T-helper 1 cell treated with Interleukin-12 subunit alpha and Interleukin-12 subunit beta and Interleukin-4 antibody, amounts not matched to agents 30 μg/mL and 1 μg/mL, for 36 hours (primary cell): ENCODE measurements around the gene TSPAN12.
"Not testable (repeated sequence)": the region's sequence is repeated elsewhere in the genome, so short reads cannot be mapped to it uniquely, and the experiment has no call there.

Experiments used
- H3K27ac Mint-ChIP-seq: one replicate; pipeline ENCODE4 v1.8.0; 2021; ENCODE audit warnings: mild to moderate bottlenecking, mixed read lengths
- H3K27me3 Mint-ChIP-seq: one replicate; pipeline ENCODE4 v1.8.0; 2021; ENCODE audit warnings: low read depth, mixed read lengths
- H3K36me3 Mint-ChIP-seq: one replicate; pipeline ENCODE4 v1.8.0; 2021; ENCODE audit warnings: low read depth, mixed read lengths
- H3K4me1 Mint-ChIP-seq: one replicate; pipeline ENCODE4 v1.8.0; 2021; ENCODE audit warnings: low read depth, mixed read lengths
- H3K4me3 Mint-ChIP-seq: one replicate; pipeline ENCODE4 v1.8.0; 2021; ENCODE audit warnings: mild to moderate bottlenecking, moderate library complexity, mixed read lengths
- H3K9me3 Mint-ChIP-seq: one replicate; pipeline ENCODE4 v1.8.0; 2021; ENCODE audit warnings: mixed read lengths

TSPAN12 gene

GRCh38 chr7:120780451-120780850 lies 77.5 kb downstream of the TSPAN12 start:
- not testable (repeated sequence) for H3K9me3 Mint-ChIP-seq, H3K27me3 Mint-ChIP-seq, H3K4me3 Mint-ChIP-seq, H3K4me1 Mint-ChIP-seq, H3K27ac Mint-ChIP-seq, H3K36me3 Mint-ChIP-seq

- H3K4me3 Mint-ChIP-seq, H3K27me3 Mint-ChIP-seq, H3K4me1 Mint-ChIP-seq, H3K27ac Mint-ChIP-seq, H3K9me3 Mint-ChIP-seq, H3K36me3 Mint-ChIP-seq: not testable (repeated sequence)
Observed at GRCh38 chr7:120779078-120779477, 78.9 kb downstream of the TSPAN12 start.

- Mint-ChIP-seq H3K4me1 (no peaks in the 10 kb centered on the region), H3K9me3 (no peaks in the 10 kb centered on the region), H3K36me3 (no peaks in the 10 kb centered on the region)
Observed at GRCh38 chr7:120775755-120776154, 82.2 kb downstream of the TSPAN12 start.

GRCh38 chr7:120774481-120774880 lies 83.5 kb downstream of the TSPAN12 start:
- no peak overlapping the region for H3K4me3 Mint-ChIP-seq
- no peaks in the 10 kb centered on the region for H3K36me3 Mint-ChIP-seq
- H3K27ac Mint-ChIP-seq: no peak overlapping the region
- H3K27me3 Mint-ChIP-seq: no peaks in the 10 kb centered on the region
- no peaks in the 10 kb centered on the region for H3K9me3 Mint-ChIP-seq
- H3K4me1 Mint-ChIP-seq: no peaks in the 10 kb centered on the region

More at GRCh38 chr7:120775755-120776154, 82.2 kb downstream of the TSPAN12 start:
- Mint-ChIP-seq H3K27ac (no peak overlapping the region), H3K27me3 (no peaks in the 10 kb centered on the region), H3K4me3 (no peak overlapping the region)

GRCh38 chr7:120770206-120770605 lies 87.7 kb downstream of the TSPAN12 start:
- H3K9me3 Mint-ChIP-seq: no peaks in the 10 kb centered on the region
- H3K27me3 Mint-ChIP-seq: no peaks in the 10 kb centered on the region
- H3K27ac Mint-ChIP-seq: no peak overlapping the region
- no peaks in the 10 kb centered on the region for H3K4me1 Mint-ChIP-seq
- H3K36me3 Mint-ChIP-seq: no peaks in the 10 kb centered on the region
- H3K4me3 Mint-ChIP-seq: no peak overlapping the region

- Mint-ChIP-seq H3K36me3 (no peaks in the 10 kb centered on the region), H3K4me3 (no peak overlapping the region), H3K4me1 (no peaks in the 10 kb centered on the region), H3K27me3 (no peaks in the 10 kb centered on the region), H3K9me3 (no peaks in the 10 kb centered on the region), H3K27ac (no peak overlapping the region)
Observed at GRCh38 chr7:120760851-120761250, 97.1 kb downstream of the TSPAN12 start.

- Mint-ChIP-seq H3K4me1 (no peaks in the 10 kb centered on the region), H3K9me3 (no peaks in the 10 kb centered on the region), H3K27ac (no peak overlapping the region), H3K27me3 (no peaks in the 10 kb centered on the region), H3K4me3 (no peak overlapping the region), H3K36me3 (no peaks in the 10 kb centered on the region)
Observed at GRCh38 chr7:120760050-120760449, 97.9 kb downstream of the TSPAN12 start.

- no peak overlapping the region for H3K4me3 Mint-ChIP-seq
Observed at GRCh38 chr7:120743128-120743527, 114.8 kb downstream of the TSPAN12 start.

GRCh38 chr7:120742372-120742771 lies 115.6 kb downstream of the TSPAN12 start:
- Mint-ChIP-seq H3K9me3 (no peaks in the 10 kb centered on the region), H3K27ac (no peak overlapping the region), H3K4me1 (no peaks in the 10 kb centered on the region), H3K27me3 (peaks cover 4% of the 10 kb centered on the region), H3K36me3 (no peaks in the 10 kb centered on the region), H3K4me3 (no peak overlapping the region)

More at GRCh38 chr7:120743128-120743527, 114.8 kb downstream of the TSPAN12 start:
- H3K27ac Mint-ChIP-seq: no peak overlapping the region
- no peaks in the 10 kb centered on the region for H3K36me3 Mint-ChIP-seq
- H3K27me3 Mint-ChIP-seq: peaks cover under 1% of the 10 kb centered on the region
- H3K9me3 Mint-ChIP-seq: no peaks in the 10 kb centered on the region
- no peaks in the 10 kb centered on the region for H3K4me1 Mint-ChIP-seq

- Mint-ChIP-seq H3K36me3 (no peaks in the 10 kb centered on the region), H3K4me1 (no peaks in the 10 kb centered on the region), H3K9me3 (no peaks in the 10 kb centered on the region), H3K4me3 (no peak overlapping the region), H3K27me3 (peaks cover 4% of the 10 kb centered on the region), H3K27ac (no peak overlapping the region)
Observed at GRCh38 chr7:120741371-120742042, 116.4 kb downstream of the TSPAN12 start.

GRCh38 chr7:120740348-120740747 lies 117.6 kb downstream of the TSPAN12 start:
- peaks cover 4% of the 10 kb centered on the region for H3K27me3 Mint-ChIP-seq

GRCh38 chr7:120738816-120739215 lies 119.1 kb downstream of the TSPAN12 start:
- no peaks in the 10 kb centered on the region for H3K9me3 Mint-ChIP-seq
- H3K27ac Mint-ChIP-seq: no peak overlapping the region
- H3K27me3 Mint-ChIP-seq: peaks cover 4% of the 10 kb centered on the region
- H3K4me1 Mint-ChIP-seq: no peaks in the 10 kb centered on the region
- H3K36me3 Mint-ChIP-seq: no peaks in the 10 kb centered on the region
- no peak overlapping the region for H3K4me3 Mint-ChIP-seq

More at GRCh38 chr7:120740348-120740747, 117.6 kb downstream of the TSPAN12 start:
- Mint-ChIP-seq H3K4me1 (no peaks in the 10 kb centered on the region), H3K36me3 (no peaks in the 10 kb centered on the region), H3K9me3 (no peaks in the 10 kb centered on the region), H3K27ac (no peak overlapping the region), H3K4me3 (no peak overlapping the region)
